NCI-H2029 (cell line): Measurements from ENCODE around the gene RGPD4.
"Not testable (repeated sequence)": the region's sequence is repeated elsewhere in the genome, so short reads cannot be mapped to it uniquely, and the experiment has no call there.

Experiments used
- DNase-seq: peaks from one replicate; lab custom pipeline; 2025; lab: John Stamatoyannopoulos, UW

RGPD4 gene

GRCh38 chr2:107826749-107827148 lies at the start of gene RGPD4:
Gene RGPD4, plus strand, starts transcription at chr2:107826892. Its CDS starts 122 bp downstream, at chr2:107827014.
- DNase-seq, result not testable (repeated sequence)

GRCh38 chr2:107777974-107778373 lies 48.7 kb upstream of the RGPD4 start:
- no peak for DNase-seq

- DNase-seq, result no peak
Observed at GRCh38 chr2:107785756-107786155, 40.9 kb upstream of the RGPD4 start.

- DNase-seq, result no peak
Observed at GRCh38 chr2:107790837-107791236, 35.9 kb upstream of the RGPD4 start.

- no peak for DNase-seq
Observed at GRCh38 chr2:107801498-107801897, 25.2 kb upstream of the RGPD4 start.

- no peak for DNase-seq
Observed at GRCh38 chr2:107804608-107805498, 21.8 kb upstream of the RGPD4 start.

- no peak for DNase-seq
Observed at GRCh38 chr2:107806901-107807300, 19.8 kb upstream of the RGPD4 start.

- DNase-seq, result no peak
Observed at GRCh38 chr2:107807988-107808387, 18.7 kb upstream of the RGPD4 start.

- DNase-seq, result peak; percentile 67
Observed at GRCh38 chr2:107808959-107809358, 17.7 kb upstream of the RGPD4 start.

- peak; percentile 69 for DNase-seq
Observed at GRCh38 chr2:107809835-107810234, 16.9 kb upstream of the RGPD4 start.

GRCh38 chr2:107810734-107811133 lies 16.0 kb upstream of the RGPD4 start:
- no peak for DNase-seq

- no peak for DNase-seq
Observed at GRCh38 chr2:107811411-107811810, 15.3 kb upstream of the RGPD4 start.

GRCh38 chr2:107812006-107812405 lies 14.7 kb upstream of the RGPD4 start:
- DNase-seq, result no peak

- DNase-seq, result no peak
Observed at GRCh38 chr2:107817378-107817777, 9.3 kb upstream of the RGPD4 start.

GRCh38 chr2:107822302-107822701 lies 4.4 kb upstream of the RGPD4 start:
- DNase-seq, result no peak

- DNase-seq, result no peak
Observed at GRCh38 chr2:107824451-107825205, 2.1 kb upstream of the RGPD4 start.

GRCh38 chr2:107825206-107825563 lies 1.5 kb upstream of the RGPD4 start:
- DNase-seq, result no peak

- DNase-seq, result not testable (repeated sequence)
Observed at GRCh38 chr2:107829514-107829913, 2.8 kb downstream of the RGPD4 start.

- not testable (repeated sequence) for DNase-seq
Observed at GRCh38 chr2:107833152-107833551, 6.5 kb downstream of the RGPD4 start.

- DNase-seq, result not testable (repeated sequence)
Observed at GRCh38 chr2:107833618-107834017, 6.9 kb downstream of the RGPD4 start.

- DNase-seq, result not testable (repeated sequence)
Observed at GRCh38 chr2:107916121-107916520, 89.4 kb downstream of the RGPD4 start.

- not testable (repeated sequence) for DNase-seq
Observed at GRCh38 chr2:107916696-107917370, 90.1 kb downstream of the RGPD4 start.
